GM12878 (cell line): Measurements from ENCODE around the gene VIL1. TPM values are rescaled to one million over a fixed set of nuclear protein-coding genes. Genes with fewer than 3 reads are reported as not detected.

Experiments
- ATAC-seq: fragments of 200-7000 bp; cut with Tn5 transposase; 3 replicates; pipeline ENCODE4 v1.9.1; 2020; ENCODE audit warnings: mild to moderate bottlenecking, moderate library complexity
- BruUV-seq: library from RNA; stranded (reverse); fragments of 400-500 nt; replicated peaks from 2 replicates; lab custom pipeline; 2021; lab: Mats Ljungman, UMichigan
- CTCF ChIA-PET: fragments of 300-600 bp; sonication (Branson Sonifier 250); formaldehyde crosslinking; extraction: SDS; loops from one replicate; lab custom pipeline; 2021; ENCODE audit warnings: inconsistent platforms; lab: Yijun Ruan, JAX
- POLR2A ChIA-PET: fragments of 350-600 bp; formaldehyde crosslinking; extraction: SDS; loops from one replicate; lab custom pipeline; 2021; ENCODE audit warnings: inconsistent platforms; lab: Charles Lee
- RAD21 ChIA-PET: fragments of 300-600 bp; sonication (Branson Sonifier 250); formaldehyde crosslinking; loops from one replicate; lab custom pipeline; 2023; ENCODE audit warnings: antibody characterized with exemption; ENCODE audit not compliant: unreplicated experiment; lab: Charles Lee
- SMC1A ChIA-PET: fragments of 300-600 bp; sonication (Branson Sonifier 250); formaldehyde crosslinking; loops from one replicate; lab custom pipeline; 2023; ENCODE audit not compliant: unreplicated experiment, uncharacterized antibody; lab: Charles Lee
- DNase-seq: peaks from one replicate; pipeline ENCODE4 v3.0.0-alpha.2; 2011; ENCODE audit warnings: low read depth, low spot score
- FAIRE-seq: peaks from 3 replicates; lab custom pipeline; 2011; peaks lifted over from hg19 to GRCh38; lab: Jason Lieb, UNC
- H2AFZ ChIP-seq: 2 replicates; pipeline ENCODE4 v1.6.0; 2011; ENCODE audit warnings: low read depth, low read length, control low read depth; ENCODE audit not compliant: control insufficient read depth
- H3K27ac ChIP-seq: 2 replicates; pipeline ENCODE4 v1.5.1; 2011; ENCODE audit warnings: control low read depth; ENCODE audit not compliant: control insufficient read depth, insufficient read depth
- H3K27me3 ChIP-seq, 2 experiments: replicated peaks in 1 of 2; 2 replicates each; pipeline versions ENCODE4 v1.6.0 to v1.6.1; 2011; ENCODE audit warnings: low read length in 1 of 2; ENCODE audit not compliant: control insufficient read depth in 2 of 2, insufficient read depth in 2 of 2
- H3K36me3 ChIP-seq, 2 experiments: 2 replicates each; pipeline ENCODE4 v1.5.1; 2011; ENCODE audit warnings: low read length in 1 of 2; ENCODE audit not compliant: control insufficient read depth in 2 of 2, insufficient read depth in 2 of 2
- H3K4me1 ChIP-seq: 2 replicates; pipeline ENCODE4 v1.6.1; 2011; ENCODE audit warnings: mild to moderate bottlenecking, low read length, moderate library complexity, mixed read lengths; ENCODE audit not compliant: control insufficient read depth, insufficient read depth
- H3K4me2 ChIP-seq: 2 replicates; pipeline ENCODE4 v1.6.0; 2011; ENCODE audit warnings: control low read depth; ENCODE audit not compliant: control insufficient read depth, insufficient read depth
- H3K4me3 ChIP-seq: fragments of 200-600 bp; sonication (generic); 2 replicates; pipeline ENCODE4 v1.5.1; 2016
- H3K79me2 ChIP-seq: 2 replicates; pipeline ENCODE4 v1.6.0; 2011; ENCODE audit warnings: low read length; ENCODE audit not compliant: control insufficient read depth, insufficient read depth
- H3K9ac ChIP-seq: 2 replicates; pipeline ENCODE4 v1.8.0; 2011; ENCODE audit warnings: low read length, control low read depth, mixed read lengths; ENCODE audit not compliant: control insufficient read depth, insufficient read depth
- H3K9me3 ChIP-seq: replicated peaks from 3 replicates; pipeline ENCODE4 v1.5.1; 2011; ENCODE audit warnings: mild to moderate bottlenecking, low read length; ENCODE audit not compliant: control insufficient read depth, insufficient read depth
- H4K20me1 ChIP-seq: 2 replicates; pipeline ENCODE4 v1.6.0; 2011; ENCODE audit not compliant: control insufficient read depth, insufficient read depth
- CBX3 ChIP-seq: fragments of 200-600 bp; sonication (generic); IDR thresholded peaks from 2 replicates; pipeline ENCODE4 v1.6.1; 2016; ENCODE audit warnings: low read depth, borderline replicate concordance
- ELK1 ChIP-seq: IDR thresholded peaks from 2 replicates; pipeline ENCODE4 v1.6.1; 2012; ENCODE audit warnings: low read depth, low read length, improper control_type of control experiment
- NKRF ChIP-seq: fragments of 450-650 bp; conservative IDR thresholded peaks from 2 replicates; pipeline ENCODE4 v1.6.1; 2017; ENCODE audit warnings: mild to moderate bottlenecking, moderate library complexity
- WGBS: methylation state at CpG from one replicate; pipeline ENCODE4 v1.1.6; 2016; ENCODE audit warnings: low lambda C conversion rate; ENCODE audit not compliant: insufficient replicate concordance, insufficient coverage; ENCODE audit errors: missing lambda C conversion rate; 5-methylcytosine and 5-hydroxymethylcytosine counted together
- in situ Hi-C: fragments of 300-500 bp; cut with MboI; formaldehyde crosslinking; loops from 9 replicates; pipeline ENCODE4 v1.14.3; 2018; ENCODE audit warnings: mixed read lengths
- intact Hi-C: fragments of 100-400 bp; cut with micrococcal nuclease; formaldehyde crosslinking; loops from one replicate; pipeline ENCODE4 v1.14.2; 2022; ENCODE audit not compliant: unreplicated experiment
- polyA plus RNA-seq, 11 experiments: library from polyadenylated mRNA; depleted of rRNA in 4 of 11; unstranded in 6 of 11; stranded (reverse) in 5 of 11; fragments of >200 nt; fragmentation: Nextera tagmentation in 4 of 11; fragmentation: Illumina TruSeq in 1 of 11; extraction: Ambion mirVana in 4 of 11; extraction: Trizol in 1 of 11; gene quantifications; 1 replicate in 1 of 11; 2 replicates in 10 of 11; pipeline versions ENCODE4 v1.2.1 to v1.2.3, GENCODE V29; 2011 to 2016; ENCODE audit warnings: inconsistent platforms in 2 of 11, missing spikeins in 2 of 11, low read depth in 1 of 11
- total RNA-seq, 4 experiments: library from RNA; depleted of rRNA in 3 of 4; stranded (reverse); fragments of >200 nt in 3 of 4; fragmentation: Illumina TruSeq in 1 of 4; extraction: Trizol in 1 of 4; gene quantifications; 2 replicates each; pipeline versions ENCODE4 v1.2.1 to v1.2.3, GENCODE V29; 2013 to 2021

The VIL1 gene
- total and polyA plus RNA-seq, 10 of the 15 experiments (the other 5 are each of a cell fraction or from before 2014, with no cell fraction given): 0.03 to 1.9 (median 0.33) TPM

GRCh38 chr2:218435003-218435982 lies 16.4 kb downstream of the VIL1 start (continued):
- TF ChIP-seq NKRF: no peak

- Histone ChIP-seq H3K9me3 (no peaks in the 10 kb centered on the region), H3K79me2 (no peaks in the 10 kb centered on the region), H3K36me3 (no peaks in the 10 kb centered on the region), H3K4me3 (no peak overlapping the region), H3K4me2 (no peak overlapping the region), H3K27ac (no peak overlapping the region), H3K4me1 (peaks cover 15% of the 10 kb centered on the region), H3K9ac (no peak overlapping the region), H2AFZ (no peak overlapping the region), H3K27me3 (no peaks in the 10 kb centered on the region), H4K20me1 (no peaks in the 10 kb centered on the region)
- ChIA-PET CTCF (no interaction called here), RAD21 (no interaction called here), SMC1A (no interaction called here), POLR2A (no interaction called here)
- intact Hi-C loops (no loop called here), in situ Hi-C loops (no loop called here)
- 73% methylated on average over 5 of the region's 5 CpGs for WGBS
- no peak for FAIRE-seq
- no peak for TF ChIP-seq ELK1
- no peak for TF ChIP-seq CBX3
- ATAC-seq: no peak
- no TSS peak for BruUV-seq
- DNase-seq: no peak
Observed at GRCh38 chr2:218436992-218437391, 18.1 kb downstream of the VIL1 start.
